22Rv1 (cell line): ENCODE results near the gene KRT16.

Experiments
- CTCF ChIP-seq: fragments of 450-650 bp; IDR thresholded peaks from 2 replicates; pipeline ENCODE4 v1.5.1; 2017; ENCODE audit warnings: mild to moderate bottlenecking
- ZFX ChIP-seq: fragments of 450-650 bp; IDR thresholded peaks from 2 replicates; pipeline ENCODE4 v1.6.1; 2017; ENCODE audit warnings: antibody characterized with exemption, borderline replicate concordance

- no peak for TF ChIP-seq CTCF
- no peak for TF ChIP-seq ZFX
Observed at GRCh38 chr17:41631025-41631897, 18.7 kb upstream of the KRT16 start.
